Liver (tissue), 9 donors: ENCODE data around the gene TOMT. TPM values are rescaled to one million over a fixed set of nuclear protein-coding genes. Genes with fewer than 3 reads are reported as not detected.
A peak's percentile ranks its signal among the peaks of the same experiment; 100 is the strongest.

Experiments
- DNase-seq: peaks from one replicate; pipeline ENCODE4 v3.0.0-alpha.2; 2017; ENCODE audit warnings: low spot score
- H3K27ac ChIP-seq, 2 donors: one replicate each; pipeline ENCODE4 v1.7.0; 2013; ENCODE audit warnings: inconsistent platforms in 2 of 2, low read length in 2 of 2, control low read depth in 1 of 2, low read depth in 1 of 2, mild to moderate bottlenecking in 1 of 2
- H3K27me3 ChIP-seq, 4 donors: one replicate each; pipeline versions ENCODE4 v1.6.1 to v1.7.0; 2013; ENCODE audit warnings: low read length in 3 of 4, inconsistent platforms in 1 of 4, mild to moderate bottlenecking in 1 of 4, moderate library complexity in 1 of 4; ENCODE audit not compliant: control insufficient read depth in 4 of 4, insufficient read depth in 4 of 4
- H3K36me3 ChIP-seq, 4 donors: one replicate each; pipeline versions ENCODE4 v1.6.1 to v1.7.0; 2013; ENCODE audit warnings: low read length in 3 of 4, mild to moderate bottlenecking in 3 of 4, low read depth in 1 of 4, moderate library complexity in 1 of 4; ENCODE audit not compliant: control insufficient read depth in 4 of 4, insufficient read depth in 3 of 4
- H3K4me1 ChIP-seq, 4 donors: one replicate each; pipeline versions ENCODE4 v1.6.1 to v1.7.0; 2013; ENCODE audit warnings: low read length in 3 of 4, mild to moderate bottlenecking in 3 of 4, moderate library complexity in 1 of 4; ENCODE audit not compliant: control insufficient read depth in 4 of 4, insufficient read depth in 4 of 4
- H3K4me3 ChIP-seq, 3 donors: one replicate each; pipeline versions ENCODE4 v1.6.1 to v1.7.0; 2013; ENCODE audit warnings: low read length in 3 of 3, control low read depth in 1 of 3, low read depth in 1 of 3, mild to moderate bottlenecking in 1 of 3
- H3K9ac ChIP-seq, 2 donors: one replicate each; pipeline ENCODE4 v1.7.0; 2013; ENCODE audit warnings: low read length in 2 of 2, mild to moderate bottlenecking in 2 of 2, moderate library complexity in 2 of 2, control low read depth in 1 of 2, low read depth in 1 of 2
- H3K9me3 ChIP-seq, 4 donors: one replicate each; pipeline versions ENCODE4 v1.6.1 to v1.7.0; 2013; ENCODE audit warnings: low read length in 3 of 4; ENCODE audit not compliant: control insufficient read depth in 4 of 4
- ATF3 ChIP-seq: IDR thresholded peaks from 2 replicates; pipeline ENCODE4 v1.6.1; 2016; ENCODE audit warnings: antibody characterized with exemption
- CTCF ChIP-seq: fragments of 150-350 bp; IDR thresholded peaks from 2 replicates; pipeline ENCODE4 v1.5.1; 2017; ENCODE audit warnings: improper control_type of control experiment, low read depth, low read length; ENCODE audit not compliant: missing input control
- FOXA1 ChIP-seq: IDR thresholded peaks from 2 replicates; pipeline ENCODE4 v1.6.1; 2016; ENCODE audit warnings: antibody characterized with exemption
- FOXA2 ChIP-seq: IDR thresholded peaks from 2 replicates; pipeline ENCODE4 v1.6.1; 2016; ENCODE audit warnings: antibody characterized with exemption
- GABPA ChIP-seq, 2 donors: IDR thresholded peaks in 1 of 2; conservative IDR thresholded peaks in 1 of 2; 2 replicates each; pipeline ENCODE4 v1.6.1; 2016; ENCODE audit warnings: antibody characterized with exemption in 2 of 2, mild to moderate bottlenecking in 1 of 2, moderate library complexity in 1 of 2
- HNF4A ChIP-seq, 2 donors: conservative IDR thresholded peaks; 2 replicates each; pipeline ENCODE4 v1.6.1; 2016; ENCODE audit warnings: antibody characterized with exemption in 2 of 2, mild to moderate bottlenecking in 2 of 2
- HNF4G ChIP-seq: IDR thresholded peaks from 2 replicates; pipeline ENCODE4 v1.6.1; 2016; ENCODE audit warnings: antibody characterized with exemption
- JUND ChIP-seq, 2 donors: IDR thresholded peaks; 2 replicates each; pipeline ENCODE4 v1.6.1; 2016; ENCODE audit warnings: antibody characterized with exemption in 2 of 2
- MAX ChIP-seq: IDR thresholded peaks from 2 replicates; pipeline ENCODE4 v1.6.1; 2016; ENCODE audit warnings: antibody characterized with exemption
- NR2F2 ChIP-seq: IDR thresholded peaks from 2 replicates; pipeline ENCODE4 v1.6.1; 2016; ENCODE audit warnings: antibody characterized with exemption
- RAD21 ChIP-seq, 2 donors: IDR thresholded peaks; 2 replicates each; pipeline ENCODE4 v1.6.1; 2016; ENCODE audit warnings: antibody characterized with exemption in 2 of 2, mild to moderate bottlenecking in 2 of 2
- REST ChIP-seq: IDR thresholded peaks from 2 replicates; pipeline ENCODE4 v1.6.1; 2016; ENCODE audit warnings: antibody characterized with exemption, mild to moderate bottlenecking
- TAF1 ChIP-seq: conservative IDR thresholded peaks from 2 replicates; pipeline ENCODE4 v1.6.1; 2016; ENCODE audit warnings: antibody characterized with exemption, mild to moderate bottlenecking
- ZBTB33 ChIP-seq: IDR thresholded peaks from 2 replicates; pipeline ENCODE4 v1.6.1; 2016; ENCODE audit warnings: antibody characterized with exemption
- WGBS: extraction: QIAGEN DNeasy Blood & Tissue Kit; methylation state at CpG from one replicate; pipeline ENCODE4 v1.1.7; 2013; 5-methylcytosine and 5-hydroxymethylcytosine counted together
- polyA plus RNA-seq, 2 donors: library from polyadenylated mRNA; stranded (reverse) in 1 of 2; unstranded in 1 of 2; fragments of 200-250 nt in 1 of 2; fragments of >200 nt in 1 of 2; fragmentation: Nextera tagmentation in 1 of 2; extraction: Ambion mirVana in 1 of 2; gene quantifications; one replicate each; pipeline versions ENCODE4 v1.2.1 to v1.2.3, GENCODE V29; 2013 to 2015
- total RNA-seq, 2 donors: library from RNA; depleted of rRNA; stranded (reverse); fragments of >200 nt; gene quantifications; one replicate each; pipeline ENCODE4 v1.2.3, GENCODE V29; 2014
- donor health status: healthy.
- donor health status: healthy.
- donor health status: healthy.
- donor health status: healthy.
- donor health status: healthy.

Gene TOMT
- total and polyA plus RNA-seq, 4 donors, result 0.33 TPM; not detected in 3

- H3K36me3 ChIP-seq, result peaks cover 0 to 3% (median 0%) of the 10 kb centered on the region in 4 donors
- no peak for DNase-seq
- no peak for TF ChIP-seq HNF4G
- TF ChIP-seq TAF1, result no peak
- no peak for TF ChIP-seq REST
- no peak for TF ChIP-seq FOXA2
- TF ChIP-seq RAD21 (IDR thresholded peaks at IDR 0.05), result no peak
- no peak for TF ChIP-seq HNF4A (conservative IDR thresholded peaks at IDR 0.05)
- no peak for TF ChIP-seq CTCF
- no peak for TF ChIP-seq NR2F2
- TF ChIP-seq ZBTB33, result no peak
- H3K4me1 ChIP-seq, result peaks cover 0 to 14% (median 7%) of the 10 kb centered on the region in 4 donors
- H3K27ac ChIP-seq, result peak overlapping the region; percentile 65 to 73
- H3K4me3 ChIP-seq, result no peak overlapping the region
- no peaks in the 10 kb centered on the region for H3K27me3 ChIP-seq
- H3K9me3 ChIP-seq, result no peaks in the 10 kb centered on the region
- peak overlapping the region in 1 of 2 donors; percentile 10 for H3K9ac ChIP-seq
Measured at GRCh38 chr11:72069200-72069599, 36.5 kb upstream of the TOMT start.

GRCh38 chr11:72069787-72070251, 35.9 kb upstream of the TOMT start:
- H3K9me3 ChIP-seq, result no peaks in the 10 kb centered on the region
- H3K27ac ChIP-seq, result peak overlapping the region; percentile 65 to 73
- H3K9ac ChIP-seq, result peak overlapping the region in 1 of 2 donors; percentile 10
- 2% methylated on average over 2 of the region's 2 CpGs for WGBS
- DNase-seq, result peak; percentile 43
- H3K36me3 ChIP-seq, result peaks cover 0 to 3% (median 0%) of the 10 kb centered on the region in 4 donors
- H3K27me3 ChIP-seq, result no peaks in the 10 kb centered on the region
- H3K4me3 ChIP-seq, result no peak overlapping the region
- peaks cover 0 to 14% (median 7%) of the 10 kb centered on the region in 4 donors for H3K4me1 ChIP-seq
- TF ChIP-seq CTCF, result no peak
- TF ChIP-seq NR2F2, result peak; percentile 88
- TF ChIP-seq MAX, result no peak
- TF ChIP-seq ATF3, result peak; percentile 40
- no peak for TF ChIP-seq FOXA2
- TF ChIP-seq HNF4A (conservative IDR thresholded peaks at IDR 0.05), result peak; percentile 46 to 47
- TF ChIP-seq GABPA (IDR thresholded peaks at IDR 0.05 in 1 of 2, conservative IDR thresholded peaks at IDR 0.05 in 1 of 2), result no peak
- TF ChIP-seq ZBTB33, result no peak
- TF ChIP-seq REST, result no peak
- peak in 1 of 2 donors; percentile 78 for TF ChIP-seq JUND (IDR thresholded peaks at IDR 0.05)
- peak in 1 of 2 donors; percentile 48 for TF ChIP-seq RAD21 (IDR thresholded peaks at IDR 0.05)
- TF ChIP-seq FOXA1, result no peak
